Kidney (tissue), 14 donors: Measurements from ENCODE around the gene IFIT2. TPM values are rescaled to one million over a fixed set of nuclear protein-coding genes. Genes with fewer than 3 reads are reported as not detected.

ENCODE experiments used
- DNase-seq, 5 donors: peaks; one replicate each; pipeline ENCODE4 v3.0.0-alpha.2; 2013 to 2020
- FAIRE-seq: peaks from 2 replicates; lab custom pipeline; 2012; peaks lifted over from hg19 to GRCh38; lab: Jason Lieb, UNC
- H3K27ac ChIP-seq, 2 donors: one replicate each; pipeline ENCODE4 v1.7.0; 2013; ENCODE audit warnings: low read depth in 2 of 2, low read length in 2 of 2, inconsistent platforms in 1 of 2
- H3K27me3 ChIP-seq: one replicate; pipeline ENCODE4 v1.7.1; 2013; ENCODE audit warnings: low read length, inconsistent platforms; ENCODE audit not compliant: control insufficient read depth, insufficient read depth
- H3K36me3 ChIP-seq, 3 donors: one replicate each; pipeline versions ENCODE4 v1.7.0 to v1.7.1; 2013; ENCODE audit warnings: low read length in 3 of 3, control low read depth in 1 of 3, inconsistent platforms in 1 of 3; ENCODE audit not compliant: insufficient read depth in 3 of 3, control insufficient read depth in 2 of 3
- H3K4me1 ChIP-seq, 3 donors: one replicate each; pipeline versions ENCODE4 v1.7.0 to v1.7.1; 2013; ENCODE audit warnings: low read length in 3 of 3, inconsistent platforms in 1 of 3, low read depth in 1 of 3; ENCODE audit not compliant: control insufficient read depth in 2 of 3, insufficient read depth in 2 of 3
- H3K4me3 ChIP-seq, 3 donors: one replicate each; pipeline versions ENCODE4 v1.7.0 to v1.8.1; 2013; ENCODE audit warnings: low read length in 3 of 3, control low read depth in 1 of 3, inconsistent platforms in 1 of 3
- H3K9ac ChIP-seq, 3 donors: one replicate each; pipeline versions ENCODE4 v1.7.0 to v1.7.1; 2013; ENCODE audit warnings: low read length in 3 of 3, control low read depth in 1 of 3, inconsistent platforms in 1 of 3
- H3K9me3 ChIP-seq, 3 donors: one replicate each; pipeline versions ENCODE4 v1.7.0 to v1.7.1; 2013; ENCODE audit warnings: low read length in 3 of 3, control low read depth in 1 of 3, inconsistent platforms in 1 of 3; ENCODE audit not compliant: control insufficient read depth in 2 of 3, insufficient read depth in 1 of 3
- intact Hi-C: fragments of 100-400 bp; cut with DNase I; formaldehyde crosslinking; loops from one replicate; pipeline ENCODE4 v1.11.1; 2022
- polyA plus RNA-seq: library from polyadenylated mRNA; stranded (reverse); fragments of 350-450 nt; fragmentation: Illumina TruSeq; extraction: RNeasy Lipid Tissue Mini Kit (QIAGEN cat#74804); gene quantifications from one replicate; pipeline ENCODE4 v1.2.3, GENCODE V29; 2014; ENCODE audit warnings: low read depth, low replicate concordance; ENCODE audit not compliant: insufficient read depth
- total RNA-seq: library from RNA; stranded (reverse); fragmentation: NEBNext Ultra II Directional; extraction: Animal tissue kit (Norgen Biotek cat#: 25700); gene quantifications from one replicate; pipeline ENCODE4 v1.2.1, GENCODE V29; 2021
- TF ChIP-seq, protein P1 (sequence below): IDR thresholded peaks from 3 replicates; pipeline ENCODE4 v1.5.1; 2012; ENCODE audit warnings: mild to moderate bottlenecking, moderate library complexity, borderline replicate concordance; ENCODE audit not compliant: insufficient read depth; ENCODE audit errors: extremely low read depth
- donor health status: control.
- donor health status: control.
- donor health status: control.
- donor health status: control.
- donor health status: control.
- donor health status: DM: yes; HTN: yes; CAD: no.
- donor health status: Normal renal cell carcinoma (clear cell type).

Gene IFIT2
- total and polyA plus RNA-seq, 2 donors from 2014 or later, result 6.9 to 12.2 TPM

DNA sequence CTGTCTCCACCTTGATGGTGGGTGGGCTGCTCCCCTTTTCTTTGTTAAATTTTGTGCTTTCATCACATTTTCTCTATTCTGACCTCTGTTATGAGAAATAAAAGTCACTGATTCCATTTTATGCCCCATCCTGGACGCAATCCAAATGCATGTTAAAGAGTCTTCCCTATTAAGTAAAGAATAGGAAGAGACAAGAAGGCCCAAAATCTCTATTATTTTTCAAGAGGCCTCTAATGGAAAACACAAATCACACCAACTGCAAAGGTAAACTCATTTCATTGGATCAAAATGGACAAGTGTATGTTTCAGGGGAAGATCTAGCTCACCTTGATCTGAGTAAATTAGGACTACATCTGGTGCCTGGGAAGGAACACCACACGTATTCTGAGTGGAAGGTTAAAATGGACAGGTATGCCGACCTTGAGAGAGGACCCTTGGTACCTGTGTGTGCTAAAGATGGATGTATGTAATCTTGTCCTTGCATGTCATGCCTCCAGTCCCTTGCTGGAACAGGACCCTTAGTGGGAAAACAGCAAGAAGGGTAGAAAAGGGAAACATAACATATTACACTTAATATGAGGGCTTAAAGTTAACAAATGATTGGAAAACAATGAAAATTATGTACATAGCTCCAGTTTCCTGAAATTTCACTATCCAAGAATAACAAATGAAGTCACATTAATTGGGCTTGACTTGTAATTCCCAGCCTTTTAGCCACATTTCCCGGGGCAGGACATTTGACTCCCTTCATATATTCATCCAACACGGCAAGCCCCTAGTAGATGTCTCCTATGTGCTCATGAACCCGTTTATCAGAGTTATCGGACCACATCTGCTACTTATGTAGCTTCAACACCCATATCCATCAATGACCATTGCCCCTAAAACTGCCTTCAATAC lies 7.6 kb downstream of the IFIT2 start:
- no peak overlapping the region for H3K27ac ChIP-seq
- DNase-seq (no peak), FAIRE-seq (no peak)
- no peak overlapping the region for H3K9ac ChIP-seq
- H3K4me3 ChIP-seq, result no peak overlapping the region
- peaks cover 0 to under 1% (median under 1%) of the 10 kb centered on the region in 3 donors for H3K4me1 ChIP-seq
- intact Hi-C loops, result no loop called here
- H3K36me3 ChIP-seq, result peaks cover 0 to 12% (median 11%) of the 10 kb centered on the region in 3 donors
- no peaks in the 10 kb centered on the region for H3K27me3 ChIP-seq
- TF ChIP-seq, protein P1, sequence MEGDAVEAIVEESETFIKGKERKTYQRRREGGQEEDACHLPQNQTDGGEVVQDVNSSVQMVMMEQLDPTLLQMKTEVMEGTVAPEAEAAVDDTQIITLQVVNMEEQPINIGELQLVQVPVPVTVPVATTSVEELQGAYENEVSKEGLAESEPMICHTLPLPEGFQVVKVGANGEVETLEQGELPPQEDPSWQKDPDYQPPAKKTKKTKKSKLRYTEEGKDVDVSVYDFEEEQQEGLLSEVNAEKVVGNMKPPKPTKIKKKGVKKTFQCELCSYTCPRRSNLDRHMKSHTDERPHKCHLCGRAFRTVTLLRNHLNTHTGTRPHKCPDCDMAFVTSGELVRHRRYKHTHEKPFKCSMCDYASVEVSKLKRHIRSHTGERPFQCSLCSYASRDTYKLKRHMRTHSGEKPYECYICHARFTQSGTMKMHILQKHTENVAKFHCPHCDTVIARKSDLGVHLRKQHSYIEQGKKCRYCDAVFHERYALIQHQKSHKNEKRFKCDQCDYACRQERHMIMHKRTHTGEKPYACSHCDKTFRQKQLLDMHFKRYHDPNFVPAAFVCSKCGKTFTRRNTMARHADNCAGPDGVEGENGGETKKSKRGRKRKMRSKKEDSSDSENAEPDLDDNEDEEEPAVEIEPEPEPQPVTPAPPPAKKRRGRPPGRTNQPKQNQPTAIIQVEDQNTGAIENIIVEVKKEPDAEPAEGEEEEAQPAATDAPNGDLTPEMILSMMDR, result no peak
- no peaks in the 10 kb centered on the region for H3K9me3 ChIP-seq

DNA sequence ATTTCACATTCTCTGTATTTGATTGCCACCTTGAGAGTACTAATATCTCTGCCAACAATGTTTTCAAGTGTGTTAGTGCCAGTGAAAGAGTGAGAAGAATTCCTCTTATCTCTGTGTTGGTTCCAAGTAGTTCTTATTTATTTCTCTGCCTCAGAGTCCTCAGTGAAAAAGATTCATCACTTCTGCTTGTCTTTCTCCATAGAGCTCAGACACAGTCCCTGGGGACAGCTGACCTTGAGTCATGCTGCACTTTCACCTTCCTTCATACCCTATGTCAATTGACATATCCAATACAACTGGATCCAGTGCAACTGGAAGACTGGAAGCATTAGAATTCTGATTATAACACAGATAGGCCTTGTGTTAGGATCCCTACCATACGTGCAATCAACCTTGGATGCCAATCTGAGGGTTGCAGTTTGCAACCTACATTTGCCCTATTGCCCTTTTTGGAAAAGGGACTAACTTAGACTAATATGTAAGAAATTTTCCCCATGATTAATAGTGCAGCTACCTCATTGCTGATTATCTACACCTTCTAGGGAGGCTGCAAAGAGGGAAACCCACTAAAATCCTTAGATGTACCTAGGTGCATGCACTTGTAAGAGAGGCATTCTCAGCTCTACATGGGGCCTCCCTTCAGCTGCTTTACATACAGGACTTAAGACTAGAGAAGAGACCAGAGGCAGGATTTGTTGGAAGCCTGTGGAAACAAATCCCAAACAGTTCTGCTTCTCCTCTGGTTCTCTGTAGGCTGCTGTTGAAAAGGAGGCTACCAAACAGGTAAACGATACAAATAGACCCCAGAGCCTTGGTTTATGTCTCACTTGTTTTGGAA lies 8.4 kb downstream of the IFIT2 start:
- no peak for DNase-seq
- no peak for FAIRE-seq
- H3K4me3 ChIP-seq, result no peak overlapping the region
- no peak overlapping the region for H3K9ac ChIP-seq
- peaks cover 0 to 12% (median 11%) of the 10 kb centered on the region in 3 donors for H3K36me3 ChIP-seq
- H3K27ac ChIP-seq, result no peak overlapping the region
- TF ChIP-seq, protein P1, result no peak
- intact Hi-C loops, result no loop called here
- H3K4me1 ChIP-seq, result no peaks in the 10 kb centered on the region
- H3K27me3 ChIP-seq, result no peaks in the 10 kb centered on the region
- no peaks in the 10 kb centered on the region for H3K9me3 ChIP-seq

DNA sequence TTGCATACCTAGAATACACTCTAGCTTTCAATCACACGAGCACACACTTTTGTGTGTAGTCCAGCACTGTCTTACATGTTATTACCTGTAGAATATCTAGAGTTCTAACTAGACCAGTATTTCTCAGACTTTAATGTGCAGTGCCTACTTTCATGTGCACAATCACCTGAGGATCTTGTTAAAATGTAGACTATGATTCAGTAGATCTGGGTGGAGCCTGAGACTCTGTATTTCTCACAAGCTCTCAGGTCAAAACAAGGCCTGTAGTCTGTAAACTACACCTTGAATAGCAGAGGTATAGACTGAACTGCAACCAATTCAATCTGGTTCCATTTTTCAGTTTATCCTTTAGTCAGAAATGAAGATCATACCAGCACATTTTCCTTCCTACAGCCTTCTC lies 11.1 kb downstream of the IFIT2 start:
- H3K4me1 ChIP-seq, result no peaks in the 10 kb centered on the region
- H3K9me3 ChIP-seq, result no peaks in the 10 kb centered on the region
- H3K27me3 ChIP-seq, result no peaks in the 10 kb centered on the region
- no peak for DNase-seq
- no peak overlapping the region for H3K9ac ChIP-seq
- H3K36me3 ChIP-seq, result peaks cover 0 to 2% (median 0%) of the 10 kb centered on the region in 3 donors
- H3K27ac ChIP-seq, result no peak overlapping the region
- no peak for FAIRE-seq
- intact Hi-C loops, result no loop called here
- TF ChIP-seq, protein P1, result no peak
- H3K4me3 ChIP-seq, result no peak overlapping the region
